Tibial artery (tissue), 4 donors: ENCODE measurements around the gene HERC3.

Experiments used
- DNase-seq, 2 donors: peaks; one replicate each; pipeline ENCODE4 v3.0.0-alpha.2; 2019
- H3K27ac ChIP-seq, 2 donors: fragments of 200-600 bp; sonication (generic) in 1 of 2; 1 replicate in 1 of 2; 2 replicates in 1 of 2; pipeline ENCODE4 v1.5.1; 2018 to 2019; ENCODE audit warnings: mild to moderate bottlenecking in 1 of 2
- H3K27me3 ChIP-seq, 2 donors: fragments of 200-600 bp; sonication (generic) in 1 of 2; one replicate each; pipeline versions ENCODE4 v1.5.1 to v1.6.0; 2016 to 2019
- H3K36me3 ChIP-seq, 3 donors: fragments of 200-600 bp; sonication (generic) in 2 of 3; one replicate each; pipeline ENCODE4 v1.5.1; 2016 to 2019; ENCODE audit warnings: mild to moderate bottlenecking in 2 of 3
- H3K4me1 ChIP-seq, 4 donors: fragments of 200-600 bp; sonication (generic) in 2 of 4; 1 replicate in 3 of 4; 2 replicates in 1 of 4; pipeline ENCODE4 v1.5.1; 2016 to 2019
- H3K4me3 ChIP-seq, 2 donors: fragments of 200-600 bp; sonication (generic) in 1 of 2; 1 replicate in 1 of 2; 2 replicates in 1 of 2; pipeline ENCODE4 v1.5.1; 2018 to 2019; ENCODE audit warnings: mild to moderate bottlenecking in 2 of 2
- H3K9me3 ChIP-seq, 3 donors: fragments of 200-600 bp; sonication (generic) in 1 of 3; one replicate each; pipeline ENCODE4 v1.5.1; 2016 to 2019
- intact Hi-C: fragments of 100-400 bp; cut with DNase I; formaldehyde crosslinking; loops from one replicate; pipeline ENCODE4 v1.15.0; 2023; ENCODE audit warnings: low total_unique reads
- TF ChIP-seq, protein P1 (sequence below), 2 experiments: fragments of 200-600 bp in 1 of 2; fragments of 450-650 bp in 1 of 2; IDR thresholded peaks; one replicate each; pipeline ENCODE4 v1.5.1; 2017 to 2019; ENCODE audit warnings: antibody characterized with exemption in 2 of 2, mild to moderate bottlenecking in 1 of 2, moderate library complexity in 1 of 2

The HERC3 gene

DNA sequence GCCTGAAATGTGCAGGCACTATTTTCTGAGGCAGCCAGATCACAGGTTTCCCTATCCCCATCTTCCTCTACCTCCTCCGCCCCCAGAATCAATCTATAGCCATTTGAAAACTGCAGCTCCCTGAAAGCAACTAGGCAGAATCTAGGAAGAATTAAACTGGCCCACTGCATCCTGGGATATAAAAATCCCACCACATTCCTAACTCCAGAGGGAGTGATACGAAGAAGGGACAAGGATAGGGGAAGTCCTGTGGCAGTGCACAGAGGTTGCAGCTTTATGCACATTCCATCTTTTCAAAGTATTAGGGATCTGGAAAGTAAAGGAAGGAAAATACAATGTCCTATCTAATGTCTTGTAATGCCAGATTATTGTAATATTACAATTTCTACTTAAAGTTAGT lies 18.3 kb upstream of the HERC3 start:
- Histone ChIP-seq H3K9me3 (no peaks in the 10 kb centered on the region), H3K4me3 (no peak overlapping the region), H3K36me3 (no peaks in the 10 kb centered on the region), H3K27me3 (no peaks in the 10 kb centered on the region), H3K4me1 (peaks cover 0 to 11% (median 8%) of the 10 kb centered on the region in 4 donors), H3K27ac (peak overlapping the region in 1 of 2 donors; percentile 7)
- TF ChIP-seq, protein P1, sequence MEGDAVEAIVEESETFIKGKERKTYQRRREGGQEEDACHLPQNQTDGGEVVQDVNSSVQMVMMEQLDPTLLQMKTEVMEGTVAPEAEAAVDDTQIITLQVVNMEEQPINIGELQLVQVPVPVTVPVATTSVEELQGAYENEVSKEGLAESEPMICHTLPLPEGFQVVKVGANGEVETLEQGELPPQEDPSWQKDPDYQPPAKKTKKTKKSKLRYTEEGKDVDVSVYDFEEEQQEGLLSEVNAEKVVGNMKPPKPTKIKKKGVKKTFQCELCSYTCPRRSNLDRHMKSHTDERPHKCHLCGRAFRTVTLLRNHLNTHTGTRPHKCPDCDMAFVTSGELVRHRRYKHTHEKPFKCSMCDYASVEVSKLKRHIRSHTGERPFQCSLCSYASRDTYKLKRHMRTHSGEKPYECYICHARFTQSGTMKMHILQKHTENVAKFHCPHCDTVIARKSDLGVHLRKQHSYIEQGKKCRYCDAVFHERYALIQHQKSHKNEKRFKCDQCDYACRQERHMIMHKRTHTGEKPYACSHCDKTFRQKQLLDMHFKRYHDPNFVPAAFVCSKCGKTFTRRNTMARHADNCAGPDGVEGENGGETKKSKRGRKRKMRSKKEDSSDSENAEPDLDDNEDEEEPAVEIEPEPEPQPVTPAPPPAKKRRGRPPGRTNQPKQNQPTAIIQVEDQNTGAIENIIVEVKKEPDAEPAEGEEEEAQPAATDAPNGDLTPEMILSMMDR (IDR thresholded peaks at IDR 0.05): peak; percentile 33 to 35
- no peak for DNase-seq
- intact Hi-C loops: no loop called here

DNA sequence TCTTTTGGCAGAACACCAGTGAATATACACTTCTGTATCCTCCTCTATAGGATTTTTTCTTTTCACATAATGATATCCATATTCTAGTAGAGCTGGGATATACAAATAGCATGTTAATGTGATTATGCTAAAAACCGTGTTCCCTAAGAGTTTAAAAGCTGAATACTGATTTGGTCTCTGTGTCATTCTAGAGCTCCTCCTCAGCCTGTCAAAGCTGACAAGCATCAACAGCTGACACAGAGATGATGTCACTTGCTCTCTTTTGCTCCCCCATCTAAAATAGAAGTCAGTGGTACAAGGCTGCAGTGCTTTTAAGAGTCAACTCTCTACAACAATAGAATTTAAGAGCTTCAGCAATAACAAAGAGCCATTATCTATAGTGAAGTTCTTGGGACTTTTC lies 17.1 kb upstream of the HERC3 start:
- no peaks in the 10 kb centered on the region for H3K36me3 ChIP-seq
- DNase-seq: no peak
- H3K4me3 ChIP-seq: no peak overlapping the region
- H3K4me1 ChIP-seq: peaks cover 0 to 11% (median 8%) of the 10 kb centered on the region in 4 donors
- TF ChIP-seq, protein P1 (IDR thresholded peaks at IDR 0.05): no peak
- no peaks in the 10 kb centered on the region for H3K27me3 ChIP-seq
- intact Hi-C loops: no loop called here
- no peak overlapping the region for H3K27ac ChIP-seq
- H3K9me3 ChIP-seq: no peaks in the 10 kb centered on the region

DNA sequence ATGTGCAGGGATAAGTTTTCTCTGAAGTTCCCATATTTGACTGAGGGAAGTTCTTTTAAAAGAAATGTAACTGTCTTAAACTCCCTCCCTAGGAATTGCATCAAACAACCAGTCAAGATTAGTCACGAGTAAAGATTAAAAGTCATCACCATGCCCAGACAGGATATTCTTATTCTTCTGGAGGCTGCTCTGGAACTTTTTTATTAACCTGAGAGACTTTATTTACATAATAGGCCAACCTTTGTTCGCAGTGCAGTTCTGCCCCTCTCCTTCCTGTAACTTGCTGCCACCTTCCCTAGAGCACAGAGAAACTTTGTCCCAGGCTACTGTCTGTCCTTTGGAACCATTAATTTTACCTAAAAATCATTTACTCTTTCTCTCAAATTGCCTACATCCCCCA lies 9.8 kb upstream of the HERC3 start:
- Histone ChIP-seq H3K4me3 (no peak overlapping the region), H3K27me3 (no peaks in the 10 kb centered on the region), H3K4me1 (no peaks in the 10 kb centered on the region), H3K36me3 (no peaks in the 10 kb centered on the region), H3K9me3 (no peaks in the 10 kb centered on the region), H3K27ac (no peak overlapping the region)
- DNase-seq: no peak
- intact Hi-C loops: no loop called here
- TF ChIP-seq, protein P1 (IDR thresholded peaks at IDR 0.05): no peak

DNA sequence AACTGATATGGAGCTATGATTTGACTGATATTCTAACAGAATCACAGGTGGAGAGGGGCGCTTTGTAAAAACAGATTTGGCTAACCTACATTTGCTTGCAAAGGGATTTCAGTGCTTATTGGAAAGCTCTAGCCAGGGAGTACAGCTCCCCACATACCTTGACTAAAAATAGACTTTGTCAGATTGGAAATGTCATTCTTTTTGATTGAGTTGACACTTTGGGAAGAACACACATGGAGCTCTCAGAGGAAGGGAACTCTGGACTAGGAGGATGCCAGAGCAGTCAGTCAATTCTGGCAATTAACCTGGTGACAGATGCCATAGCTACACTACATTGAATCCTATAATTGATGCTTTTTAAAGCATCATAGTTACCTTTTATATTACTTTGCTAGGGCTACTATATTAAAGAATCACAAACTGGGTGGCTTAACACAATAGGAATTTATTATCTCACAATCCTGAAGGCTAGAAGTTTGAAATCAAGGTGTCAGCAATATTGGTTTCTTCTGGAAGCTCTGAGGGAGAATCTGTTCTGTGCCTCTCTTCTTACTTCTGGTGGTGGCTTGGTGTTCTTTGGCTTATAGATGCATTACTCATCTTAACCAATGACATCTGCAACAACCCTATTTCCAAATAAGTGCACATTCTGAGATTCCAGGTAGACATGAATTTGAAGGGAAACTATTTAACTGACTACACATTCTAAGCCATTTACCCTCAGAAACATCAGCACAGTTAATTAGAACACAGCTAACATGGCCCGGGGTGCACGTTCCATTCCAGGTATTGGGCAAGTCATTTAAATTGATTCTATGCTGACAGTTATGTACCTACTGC lies 8.4 kb upstream of the HERC3 start:
- Histone ChIP-seq H3K27ac (no peak overlapping the region), H3K36me3 (no peaks in the 10 kb centered on the region), H3K9me3 (no peaks in the 10 kb centered on the region), H3K4me3 (no peak overlapping the region), H3K4me1 (no peaks in the 10 kb centered on the region), H3K27me3 (no peaks in the 10 kb centered on the region)
- TF ChIP-seq, protein P1 (IDR thresholded peaks at IDR 0.05): no peak
- intact Hi-C loops: no loop called here
- DNase-seq: no peak

DNA sequence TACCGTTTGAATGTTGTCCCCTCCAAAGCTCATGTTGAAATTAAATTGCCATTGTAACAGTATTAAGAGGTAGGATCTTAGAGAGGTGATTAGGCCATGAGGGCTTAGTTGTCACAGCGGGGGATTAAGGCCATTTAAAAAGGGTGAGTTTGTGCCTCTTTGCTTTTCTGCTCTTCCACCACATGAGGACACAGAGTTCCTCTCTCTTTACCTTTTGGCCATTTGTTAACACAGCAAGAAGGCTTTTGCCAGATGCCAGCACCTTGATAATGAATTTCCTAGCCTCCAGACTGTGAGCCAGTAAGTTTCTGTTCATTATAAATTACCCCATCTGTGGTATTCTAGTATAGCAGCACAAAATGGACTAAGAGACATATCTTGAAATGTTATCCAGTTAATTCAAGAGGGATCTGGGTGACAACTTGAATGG lies 7.8 kb upstream of the HERC3 start:
- H3K36me3 ChIP-seq: no peaks in the 10 kb centered on the region
- no peaks in the 10 kb centered on the region for H3K4me1 ChIP-seq
- no peak overlapping the region for H3K27ac ChIP-seq
- no peak overlapping the region for H3K4me3 ChIP-seq
- no peak for DNase-seq
- TF ChIP-seq, protein P1 (IDR thresholded peaks at IDR 0.05): no peak
- no peaks in the 10 kb centered on the region for H3K9me3 ChIP-seq
- no peaks in the 10 kb centered on the region for H3K27me3 ChIP-seq
- intact Hi-C loops: no loop called here
